Activated CD8-positive, alpha-beta memory T cell treated with anti-CD3 and anti-CD28 coated beads for 36 hours (primary cell): ENCODE results near the gene ARHGAP26. TPM values are rescaled to one million over a fixed set of nuclear protein-coding genes. Genes with fewer than 3 reads are reported as not detected.

Experiments
- CTCF ChIA-PET: fragments of 350-600 bp; sonication (Branson Sonifier 250); formaldehyde crosslinking; loops from one replicate; lab custom pipeline; 2021; ENCODE audit warnings: antibody characterized with exemption; lab: Charles Lee
- POLR2A ChIA-PET: fragments of 350-600 bp; sonication (Branson Sonifier 250); formaldehyde crosslinking; loops from one replicate; lab custom pipeline; 2021; ENCODE audit warnings: antibody characterized with exemption; lab: Charles Lee
- total RNA-seq, 2 experiments: library from RNA; stranded (reverse); gene quantifications; one replicate each; pipeline ENCODE4 v1.2.3, GENCODE V29; 2021

Gene ARHGAP26
- total RNA-seq, 2 experiments from 2014 or later: 15.6 to 15.7 TPM

- ChIA-PET POLR2A (no interaction called here), CTCF (no interaction called here)
Observed at GRCh38 chr5:143251190-143251589, 481.0 kb downstream of the ARHGAP26 start.

- ChIA-PET CTCF (interaction anchor here (0.7 kb wide), 1 partner anchor 46 kb away, joined by 3 read pairs; no protein-coding TSS in a partner anchor), POLR2A (no interaction called here)
Observed at GRCh38 chr5:143251946-143252345, 481.8 kb downstream of the ARHGAP26 start.

GRCh38 chr5:143254819-143255218, 484.6 kb downstream of the ARHGAP26 start:
- ChIA-PET POLR2A (no interaction called here), CTCF (no interaction called here)

- ChIA-PET POLR2A (no interaction called here), CTCF (no interaction called here)
Observed at GRCh38 chr5:143258559-143259253, 488.5 kb downstream of the ARHGAP26 start.

GRCh38 chr5:143259254-143259605, 489.1 kb downstream of the ARHGAP26 start:
- POLR2A ChIA-PET: no interaction called here
- CTCF ChIA-PET: no interaction called here

GRCh38 chr5:143261748-143262392, 491.7 kb downstream of the ARHGAP26 start:
- ChIA-PET POLR2A (no interaction called here), CTCF (no interaction called here)

GRCh38 chr5:143262393-143263174, 492.4 kb downstream of the ARHGAP26 start:
- CTCF ChIA-PET: no interaction called here
- POLR2A ChIA-PET: no interaction called here

- ChIA-PET CTCF (interaction anchor here (1.7 kb wide), 1 partner anchor 50 kb away, joined by 4 read pairs; no protein-coding TSS in a partner anchor), POLR2A (no interaction called here)
Observed at GRCh38 chr5:143263272-143263810, 493.2 kb downstream of the ARHGAP26 start.

GRCh38 chr5:143265995-143266394, 495.8 kb downstream of the ARHGAP26 start:
- ChIA-PET POLR2A (no interaction called here), CTCF (no interaction called here)

GRCh38 chr5:143267186-143267585, 497.0 kb downstream of the ARHGAP26 start:
- CTCF ChIA-PET: no interaction called here
- POLR2A ChIA-PET: no interaction called here

GRCh38 chr5:143268388-143268787, 498.2 kb downstream of the ARHGAP26 start:
- CTCF ChIA-PET: no interaction called here
- POLR2A ChIA-PET: no interaction called here

- ChIA-PET CTCF (no interaction called here), POLR2A (interaction anchor here (0.6 kb wide), 1 partner anchor 28 kb away, joined by 6 read pairs; no protein-coding TSS in a partner anchor)
Observed at GRCh38 chr5:143271431-143271830, 501.3 kb downstream of the ARHGAP26 start.

- POLR2A ChIA-PET: no interaction called here
Observed at GRCh38 chr5:143274952-143275351, 504.8 kb downstream of the ARHGAP26 start.

GRCh38 chr5:143275512-143276363, 505.6 kb downstream of the ARHGAP26 start:
- ChIA-PET CTCF (no interaction called here), POLR2A (no interaction called here)

More at GRCh38 chr5:143274952-143275351, 504.8 kb downstream of the ARHGAP26 start:
- CTCF ChIA-PET: no interaction called here

GRCh38 chr5:143277536-143277935, 507.4 kb downstream of the ARHGAP26 start:
- POLR2A ChIA-PET: no interaction called here
- CTCF ChIA-PET: no interaction called here
